HepG2 (cell line): Measurements from ENCODE around the gene PAMR1. TPM values are rescaled to one million over a fixed set of nuclear protein-coding genes. Genes with fewer than 3 reads are reported as not detected.
A peak's percentile ranks its signal among the peaks of the same experiment; 100 is the strongest.

Source experiments
- ATAC-seq: fragments of 200-7000 bp; cut with Tn5 transposase; 3 replicates; pipeline ENCODE4 v1.9.1; 2020; ENCODE audit warnings: mild to moderate bottlenecking, moderate library complexity
- BruUV-seq: library from RNA; stranded (reverse); fragments of 400-500 nt; replicated peaks from 2 replicates; lab custom pipeline; 2021; lab: Mats Ljungman, UMichigan
- CTCF ChIA-PET: fragments of 300-600 bp; formaldehyde crosslinking; extraction: SDS; loops from one replicate; lab custom pipeline; 2021; ENCODE audit warnings: low total read pairs, inconsistent platforms, low intra/inter-chr PET ratio; lab: Yijun Ruan, JAX
- POLR2A ChIA-PET: fragments of 350-600 bp; sonication (Branson Sonifier 250); formaldehyde crosslinking; loops from one replicate; lab custom pipeline; 2020; ENCODE audit warnings: antibody characterized with exemption, inconsistent platforms; lab: Yijun Ruan, JAX
- DNase-seq: peaks from one replicate; pipeline ENCODE4 v3.0.0-alpha.2; 2015; ENCODE audit warnings: low spot score
- FAIRE-seq: peaks from 3 replicates; lab custom pipeline; 2011; peaks lifted over from hg19 to GRCh38; lab: Jason Lieb, UNC
- H2AFZ ChIP-seq: one replicate; pipeline ENCODE4 v1.6.1; 2011; ENCODE audit warnings: low read length, inconsistent platforms
- H3K27ac ChIP-seq: fragments of 300-600 bp; 3 replicates; pipeline ENCODE4 v1.8.0; 2011; ENCODE audit warnings: mixed run types, mild to moderate bottlenecking, mixed read lengths, low read length, inconsistent platforms; ENCODE audit not compliant: insufficient read depth; ENCODE audit errors: extremely low read length
- H3K27me3 ChIP-seq, 2 experiments: fragments of 200-600 bp in 1 of 2; 2 replicates in 1 of 2; 3 replicates in 1 of 2; pipeline versions ENCODE4 v1.6.0 to v1.8.0; 2011; ENCODE audit warnings: low read length in 2 of 2, mild to moderate bottlenecking in 2 of 2, moderate library complexity in 2 of 2, inconsistent platforms in 1 of 2; ENCODE audit not compliant: insufficient read depth in 2 of 2, control insufficient read depth in 1 of 2
- H3K36me3 ChIP-seq, 2 experiments: fragments of 200-600 bp in 1 of 2; replicated peaks in 1 of 2; 2 replicates in 1 of 2; 3 replicates in 1 of 2; pipeline versions ENCODE4 v1.5.1 to v1.8.0; 2011; ENCODE audit warnings: low read length in 2 of 2, inconsistent platforms in 1 of 2; ENCODE audit not compliant: insufficient read depth in 2 of 2, control insufficient read depth in 1 of 2
- H3K4me1 ChIP-seq: 2 replicates; pipeline ENCODE4 v1.5.1; 2012; ENCODE audit warnings: low read length, inconsistent platforms; ENCODE audit not compliant: insufficient read depth
- H3K4me2 ChIP-seq: 2 replicates; pipeline ENCODE4 v1.6.0; 2011; ENCODE audit warnings: low read depth, low read length, inconsistent platforms
- H3K4me3 ChIP-seq, 3 experiments: fragments of 200-600 bp in 1 of 3; sonication (generic), shearing (Covaris generic) in 1 of 3; replicated peaks in 1 of 3; 2 replicates each; pipeline ENCODE4 v1.5.1; 2011 to 2016; ENCODE audit warnings: low read length in 3 of 3, inconsistent platforms in 2 of 3, low read depth in 2 of 3, mild to moderate bottlenecking in 2 of 3, control low read depth in 1 of 3, mixed read lengths in 1 of 3; ENCODE audit not compliant: insufficient read depth in 1 of 3
- H3K79me2 ChIP-seq: one replicate; pipeline ENCODE4 v1.6.1; 2011; ENCODE audit warnings: low read length, inconsistent platforms; ENCODE audit not compliant: insufficient read depth
- H3K9ac ChIP-seq: 2 replicates; pipeline ENCODE4 v1.6.0; 2011; ENCODE audit warnings: mild to moderate bottlenecking, low read depth, low read length, inconsistent platforms; ENCODE audit not compliant: insufficient read depth
- H3K9me3 ChIP-seq: 2 replicates; pipeline ENCODE4 v1.5.1; 2012; ENCODE audit warnings: mild to moderate bottlenecking, low read length
- H4K20me1 ChIP-seq: 2 replicates; pipeline ENCODE4 v1.6.0; 2011; ENCODE audit warnings: inconsistent platforms, mild to moderate bottlenecking, low read length, moderate library complexity; ENCODE audit not compliant: insufficient read depth
- EP300 ChIP-seq, 3 experiments: sonication (generic) in 1 of 3; formaldehyde crosslinking in 1 of 3; IDR thresholded peaks; 2 replicates each; pipeline versions ENCODE4 v1.5.1 to v1.6.1; 2011 to 2020; ENCODE audit warnings: low read depth in 2 of 3, low read length in 2 of 3, borderline replicate concordance in 1 of 3, improper control_type of control experiment in 1 of 3, mild to moderate bottlenecking in 1 of 3, missing genetic modification reagents in 1 of 3, moderate library complexity in 1 of 3
- ISL2 ChIP-seq: sonication (generic); formaldehyde crosslinking; IDR thresholded peaks from 2 replicates; pipeline ENCODE4 v1.5.0; 2020; ENCODE audit warnings: missing genetic modification reagents
- PAXIP1 ChIP-seq: sonication (generic); formaldehyde crosslinking; conservative IDR thresholded peaks from 2 replicates; pipeline ENCODE4 v1.4.0; 2020; ENCODE audit warnings: mild to moderate bottlenecking, missing genetic modification reagents, moderate library complexity
- TCF7 ChIP-seq: sonication (generic); IDR thresholded peaks from 2 replicates; pipeline ENCODE4 v1.6.1; 2016; ENCODE audit warnings: antibody characterized with exemption, low read depth
- ZFX ChIP-seq: sonication (generic); formaldehyde crosslinking; IDR thresholded peaks from 2 replicates; pipeline ENCODE4 v1.4.0; 2020; ENCODE audit warnings: mild to moderate bottlenecking, low read depth, missing genetic modification reagents, moderate library complexity
- ZNF468 ChIP-seq: sonication (generic); formaldehyde crosslinking; IDR thresholded peaks from 2 replicates; pipeline ENCODE4 v1.8.0; 2022; ENCODE audit warnings: mild to moderate bottlenecking, moderate library complexity, missing genetic modification reagents
- ZSCAN29 ChIP-seq: sonication (generic); formaldehyde crosslinking; conservative IDR thresholded peaks from 2 replicates; pipeline ENCODE4 v1.4.0; 2020; ENCODE audit warnings: mild to moderate bottlenecking, missing genetic modification reagents
- WGBS: methylation state at CpG from one replicate; pipeline ENCODE4 v1.1.6; 2017; ENCODE audit warnings: low lambda C conversion rate; 5-methylcytosine and 5-hydroxymethylcytosine counted together
- in situ Hi-C: cut with HindIII; loops from 2 replicates; pipeline ENCODE4 v1.10.0; 2017; ENCODE audit warnings: low pct_unique_long_range_greater_than_20kb; ENCODE audit not compliant: extremely low pct_ligation_motif_present
- intact Hi-C: fragments of 100-400 bp; cut with micrococcal nuclease; formaldehyde crosslinking; loops from one replicate; pipeline ENCODE4 v1.10.0; 2022; ENCODE audit not compliant: unreplicated experiment
- polyA plus RNA-seq, 8 experiments: library from polyadenylated mRNA; depleted of rRNA in 3 of 8; stranded (reverse) in 7 of 8; unstranded in 1 of 8; fragments of >200 nt; fragmentation: Illumina TruSeq in 4 of 8; extraction: Trizol in 4 of 8; gene quantifications; 2 replicates each; pipeline versions ENCODE4 v1.2.1 to v1.2.3, GENCODE V29; 2011 to 2016; ENCODE audit warnings: low read depth in 4 of 8, missing spikeins in 1 of 8, mixed read lengths in 1 of 8; ENCODE audit not compliant: insufficient read depth in 1 of 8
- total RNA-seq, 5 experiments: library from RNA; depleted of rRNA; stranded (reverse); fragments of >200 nt; fragmentation: Illumina TruSeq; extraction: Trizol; gene quantifications; 2 replicates each; pipeline ENCODE4 v1.2.3, GENCODE V29; 2016; ENCODE audit warnings: low read depth in 1 of 5
- TF ChIP-seq, protein P1 (sequence below): sonication (generic); formaldehyde crosslinking; IDR thresholded peaks from 2 replicates; pipeline ENCODE4 v1.4.0; 2020; ENCODE audit warnings: missing genetic modification reagents
- TF ChIP-seq, protein P2 (sequence below): IDR thresholded peaks from 2 replicates; pipeline ENCODE4 v1.6.1; 2012; ENCODE audit warnings: inconsistent platforms
- TF ChIP-seq, protein P3 (sequence below): sonication (generic); formaldehyde crosslinking; IDR thresholded peaks from 2 replicates; pipeline ENCODE4 v1.4.0; 2020; ENCODE audit warnings: missing genetic modification reagents

Gene PAMR1
- total and polyA plus RNA-seq, 2 of the 13 experiments (the other 11 are each of a cell fraction or from before 2014, with no cell fraction given): not detected

DNA sequence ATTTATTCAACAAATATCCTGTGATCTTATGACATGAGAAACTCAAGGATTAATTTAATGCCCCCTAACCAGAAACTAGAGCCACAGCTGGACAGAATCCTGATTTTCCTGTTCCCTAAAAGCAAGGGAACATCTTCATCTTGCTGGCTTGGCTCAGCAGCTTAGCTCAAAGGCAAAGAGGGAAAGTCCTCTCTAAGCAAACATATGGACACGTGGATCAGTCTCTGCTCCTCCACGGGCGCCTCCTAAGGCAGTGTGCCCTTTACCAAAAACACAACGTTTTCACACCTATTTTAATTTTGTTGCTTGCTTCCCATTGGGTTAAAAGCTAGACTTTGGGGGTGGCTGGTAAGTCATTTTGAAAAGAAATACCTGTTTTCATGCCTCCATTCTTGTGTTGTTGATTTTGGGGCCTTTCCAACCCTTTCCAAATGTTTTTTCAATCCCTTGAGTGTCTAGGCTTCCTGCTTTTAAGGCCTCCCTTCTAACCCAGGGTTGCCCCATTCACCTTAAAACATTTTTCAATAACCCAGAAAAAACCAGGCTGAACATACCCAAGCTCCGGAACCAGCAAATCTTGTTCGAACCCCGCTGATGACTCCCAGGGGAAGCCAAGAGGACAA, 121.5 kb downstream of the PAMR1 start (continued):
- TF ChIP-seq ZSCAN29 (CRISPR knock-in tag): 0 out of 2 replicates have a peak, but pooled peaks have one; percentile 42
- TF ChIP-seq, protein P1, sequence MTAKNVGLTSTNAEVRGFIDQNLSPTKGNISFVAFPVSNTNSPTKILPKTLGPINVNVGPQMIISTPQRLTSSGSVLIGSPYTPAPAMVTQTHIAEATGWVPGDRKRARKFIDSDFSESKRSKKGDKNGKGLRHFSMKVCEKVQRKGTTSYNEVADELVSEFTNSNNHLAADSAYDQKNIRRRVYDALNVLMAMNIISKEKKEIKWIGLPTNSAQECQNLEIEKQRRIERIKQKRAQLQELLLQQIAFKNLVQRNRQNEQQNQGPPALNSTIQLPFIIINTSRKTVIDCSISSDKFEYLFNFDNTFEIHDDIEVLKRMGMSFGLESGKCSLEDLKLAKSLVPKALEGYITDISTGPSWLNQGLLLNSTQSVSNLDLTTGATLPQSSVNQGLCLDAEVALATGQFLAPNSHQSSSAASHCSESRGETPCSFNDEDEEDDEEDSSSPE (CRISPR knock-in tag): peak; percentile 50; the same call in 1 of the 2 replicates
- peak; percentile 22; the same call in 1 of the 2 replicates for TF ChIP-seq ZFX (CRISPR knock-in tag)
- TF ChIP-seq ZNF468: no peak
- TF ChIP-seq, protein P2, sequence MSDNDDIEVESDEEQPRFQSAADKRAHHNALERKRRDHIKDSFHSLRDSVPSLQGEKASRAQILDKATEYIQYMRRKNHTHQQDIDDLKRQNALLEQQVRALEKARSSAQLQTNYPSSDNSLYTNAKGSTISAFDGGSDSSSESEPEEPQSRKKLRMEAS: peak; percentile 78

DNA sequence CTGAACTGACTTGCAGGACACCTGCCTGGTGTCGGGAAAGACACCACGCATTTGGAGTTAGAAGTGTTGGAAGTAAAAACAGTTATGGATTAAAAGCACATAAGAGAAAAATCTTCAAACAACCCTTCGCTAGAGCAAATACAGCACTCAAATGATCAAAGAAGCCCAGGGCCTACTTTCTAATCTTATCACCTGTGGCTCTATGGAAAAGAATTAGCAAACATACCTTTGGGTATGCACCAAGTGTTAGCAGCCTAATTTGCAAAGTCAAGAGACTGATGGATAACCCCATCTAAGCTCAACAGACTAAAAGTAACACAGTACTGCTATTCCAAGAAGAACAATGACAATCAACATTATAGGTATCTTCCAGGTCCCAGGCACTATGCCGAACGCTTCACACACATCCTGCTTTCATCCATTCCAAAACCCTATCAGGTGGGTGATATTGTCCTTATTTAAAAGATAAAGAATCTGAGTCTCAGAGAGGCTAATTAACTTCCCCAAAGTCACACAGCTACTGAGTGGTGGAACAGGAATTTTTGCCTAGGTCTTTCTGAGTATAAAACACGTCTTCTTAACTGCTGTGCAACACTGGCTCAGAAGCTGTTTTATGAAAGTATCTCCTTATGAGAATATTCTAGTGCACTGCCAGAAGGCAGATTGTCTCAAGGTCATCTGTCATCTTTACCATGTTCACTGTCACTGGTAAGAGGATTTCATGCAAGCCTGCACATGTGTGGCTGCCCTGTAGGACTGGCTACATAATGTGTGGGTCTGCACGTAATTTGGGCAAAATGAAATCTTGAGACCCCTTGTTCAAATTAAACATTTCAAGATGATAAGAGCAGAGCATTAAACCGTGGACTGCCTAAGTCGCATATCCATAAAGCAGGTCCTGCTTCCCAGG, 122.4 kb downstream of the PAMR1 start:
- POLR2A ChIA-PET: no interaction called here
- peak; percentile 27 for ATAC-seq
- in situ Hi-C loops: no loop called here
- TF ChIP-seq ISL2 (CRISPR knock-in tag): peak; percentile 79
- TF ChIP-seq PAXIP1 (CRISPR knock-in tag): peak; percentile 27; the same call in 1 of the 2 replicates
- peak; percentile 73 for TF ChIP-seq TCF7
- TF ChIP-seq EP300 (IDR thresholded peaks at IDR 0.05; ENCODE audit: low read depth in 2 of 2, low read length in 2 of 2): peak in 1 of 2 experiments; percentile 20; a peak in 1 of 4 replicates
- no peak for TF ChIP-seq EP300 (CRISPR knock-in tag; IDR thresholded peaks at IDR 0.05; ENCODE audit: borderline replicate concordance)
- TF ChIP-seq, protein P3, sequence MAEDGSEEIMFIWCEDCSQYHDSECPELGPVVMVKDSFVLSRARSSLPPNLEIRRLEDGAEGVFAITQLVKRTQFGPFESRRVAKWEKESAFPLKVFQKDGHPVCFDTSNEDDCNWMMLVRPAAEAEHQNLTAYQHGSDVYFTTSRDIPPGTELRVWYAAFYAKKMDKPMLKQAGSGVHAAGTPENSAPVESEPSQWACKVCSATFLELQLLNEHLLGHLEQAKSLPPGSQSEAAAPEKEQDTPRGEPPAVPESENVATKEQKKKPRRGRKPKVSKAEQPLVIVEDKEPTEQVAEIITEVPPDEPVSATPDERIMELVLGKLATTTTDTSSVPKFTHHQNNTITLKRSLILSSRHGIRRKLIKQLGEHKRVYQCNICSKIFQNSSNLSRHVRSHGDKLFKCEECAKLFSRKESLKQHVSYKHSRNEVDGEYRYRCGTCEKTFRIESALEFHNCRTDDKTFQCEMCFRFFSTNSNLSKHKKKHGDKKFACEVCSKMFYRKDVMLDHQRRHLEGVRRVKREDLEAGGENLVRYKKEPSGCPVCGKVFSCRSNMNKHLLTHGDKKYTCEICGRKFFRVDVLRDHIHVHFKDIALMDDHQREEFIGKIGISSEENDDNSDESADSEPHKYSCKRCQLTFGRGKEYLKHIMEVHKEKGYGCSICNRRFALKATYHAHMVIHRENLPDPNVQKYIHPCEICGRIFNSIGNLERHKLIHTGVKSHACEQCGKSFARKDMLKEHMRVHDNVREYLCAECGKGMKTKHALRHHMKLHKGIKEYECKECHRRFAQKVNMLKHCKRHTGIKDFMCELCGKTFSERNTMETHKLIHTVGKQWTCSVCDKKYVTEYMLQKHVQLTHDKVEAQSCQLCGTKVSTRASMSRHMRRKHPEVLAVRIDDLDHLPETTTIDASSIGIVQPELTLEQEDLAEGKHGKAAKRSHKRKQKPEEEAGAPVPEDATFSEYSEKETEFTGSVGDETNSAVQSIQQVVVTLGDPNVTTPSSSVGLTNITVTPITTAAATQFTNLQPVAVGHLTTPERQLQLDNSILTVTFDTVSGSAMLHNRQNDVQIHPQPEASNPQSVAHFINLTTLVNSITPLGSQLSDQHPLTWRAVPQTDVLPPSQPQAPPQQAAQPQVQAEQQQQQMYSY (CRISPR knock-in tag): peak; percentile 24; the same call in 1 of the 2 replicates

More for the DNA sequence above, 122.4 kb downstream of the PAMR1 start:
- H3K4me1 ChIP-seq: peaks cover 31% of the 10 kb centered on the region
- no peak overlapping the region for H3K4me3 ChIP-seq
- FAIRE-seq (no peak), DNase-seq (no peak)
- CTCF ChIA-PET: no interaction called here
- peak overlapping the region; percentile 59; the same call in 1 of the 2 replicates for H3K4me2 ChIP-seq
- no peak overlapping the region for H2AFZ ChIP-seq
- no TSS peak for BruUV-seq
- H3K9ac ChIP-seq: no peak overlapping the region
- no peaks in the 10 kb centered on the region for H3K79me2 ChIP-seq
- intact Hi-C loops: loop anchor here (10.0 kb wide), 1 partner anchor 878 kb away; no protein-coding TSS in a partner anchor
- H3K36me3 ChIP-seq: no peaks in the 10 kb centered on the region
- no peaks in the 10 kb centered on the region for H3K27me3 ChIP-seq
- WGBS: 39% methylated on average over 9 of the region's 9 CpGs
- H3K9me3 ChIP-seq: no peaks in the 10 kb centered on the region
- H3K27ac ChIP-seq: no peak overlapping the region
- H4K20me1 ChIP-seq: no peaks in the 10 kb centered on the region
